GM21825 (cell line): ENCODE results near the gene OR4D10.

ENCODE experiments used
- ATAC-seq: cut with Tn5 transposase; IDR thresholded peaks from one replicate; pipeline ENCODE4 v1.9.1; 2021; ENCODE audit warnings: mild to moderate bottlenecking, moderate library complexity; ENCODE audit not compliant: unreplicated experiment

The OR4D10 gene

DNA sequence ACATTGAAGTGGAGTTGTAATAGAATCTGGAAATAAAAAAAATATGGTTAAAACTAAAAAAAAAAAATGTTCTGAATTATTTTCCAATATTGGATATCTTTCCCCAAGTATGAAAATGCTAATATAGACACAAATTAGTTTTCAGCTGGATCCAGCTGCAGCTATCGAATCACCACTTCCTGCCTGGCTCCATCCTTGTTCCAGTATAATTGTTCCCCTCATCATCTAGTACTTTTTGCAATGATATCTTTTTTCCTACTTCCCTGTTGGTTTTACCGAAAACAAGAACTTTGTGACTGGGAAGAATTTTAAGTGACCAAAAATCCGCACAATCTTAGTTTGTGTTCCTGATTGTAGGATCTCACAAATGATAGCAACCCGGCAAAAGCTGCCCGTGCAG is 47.6 kb downstream of the OR4D10 start:
- no peak for ATAC-seq

DNA sequence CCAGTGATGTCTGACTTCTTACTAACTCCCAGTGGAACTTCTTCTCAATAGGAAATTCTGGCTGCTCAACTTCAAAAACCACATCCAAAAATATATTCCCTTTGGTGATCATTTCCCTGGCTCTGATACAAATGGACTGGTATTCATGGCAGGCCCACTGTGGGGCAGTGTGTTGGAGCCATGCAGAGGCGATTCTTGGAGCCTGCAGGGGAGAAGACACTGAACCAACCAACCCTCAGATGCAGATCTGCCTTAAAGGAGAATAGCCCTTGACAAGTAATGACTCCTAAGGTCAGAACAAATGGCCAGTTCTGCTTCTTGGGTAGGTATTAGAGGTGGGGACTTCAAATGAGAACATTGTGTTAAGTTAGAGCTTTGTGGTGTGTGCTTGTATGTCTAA is 50.4 kb downstream of the OR4D10 start:
- ATAC-seq, result no peak

DNA sequence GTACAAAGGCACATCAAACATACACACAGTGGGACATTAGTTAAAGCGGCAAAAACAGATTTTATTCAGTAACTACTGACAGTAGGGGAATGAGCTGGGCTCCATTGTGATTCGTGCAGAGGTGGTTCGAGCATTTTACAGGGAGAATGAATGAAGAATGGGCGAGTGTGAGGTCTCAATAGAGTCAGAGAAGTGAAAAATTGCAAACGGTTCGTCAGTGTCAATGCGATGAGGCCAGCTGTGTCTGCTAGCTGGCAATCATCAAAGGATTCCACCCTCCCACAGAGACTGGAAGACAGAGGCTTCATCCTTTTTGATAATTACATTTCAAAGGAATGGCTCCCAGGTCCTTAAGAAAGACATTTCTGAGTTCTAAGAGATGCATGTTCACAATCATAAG is 55.6 kb downstream of the OR4D10 start:
- no peak for ATAC-seq
